ENCODE measurements around the gene NRCAM. TPM values are rescaled to one million over a fixed set of nuclear protein-coding genes. Genes with fewer than 3 reads are reported as not detected.

The NRCAM gene
- total RNA-seq, 1 donor from 2014 or later, result 9.3 TPM

GRCh38 chr7:108112683-108113082 lies 343.6 kb downstream of the NRCAM start:
- DNase-seq (ENCODE audit: low read depth) (no peak), FAIRE-seq (no peak)
- H3K36me3 Mint-ChIP-seq (ENCODE audit: low read depth, unreplicated experiment), result no peaks in the 10 kb centered on the region
- TF ChIP-seq EZH2 (IDR thresholded peaks at IDR 0.05; ENCODE audit: insufficient read depth, low read length), result no peak
- TF ChIP-seq, protein P1, sequence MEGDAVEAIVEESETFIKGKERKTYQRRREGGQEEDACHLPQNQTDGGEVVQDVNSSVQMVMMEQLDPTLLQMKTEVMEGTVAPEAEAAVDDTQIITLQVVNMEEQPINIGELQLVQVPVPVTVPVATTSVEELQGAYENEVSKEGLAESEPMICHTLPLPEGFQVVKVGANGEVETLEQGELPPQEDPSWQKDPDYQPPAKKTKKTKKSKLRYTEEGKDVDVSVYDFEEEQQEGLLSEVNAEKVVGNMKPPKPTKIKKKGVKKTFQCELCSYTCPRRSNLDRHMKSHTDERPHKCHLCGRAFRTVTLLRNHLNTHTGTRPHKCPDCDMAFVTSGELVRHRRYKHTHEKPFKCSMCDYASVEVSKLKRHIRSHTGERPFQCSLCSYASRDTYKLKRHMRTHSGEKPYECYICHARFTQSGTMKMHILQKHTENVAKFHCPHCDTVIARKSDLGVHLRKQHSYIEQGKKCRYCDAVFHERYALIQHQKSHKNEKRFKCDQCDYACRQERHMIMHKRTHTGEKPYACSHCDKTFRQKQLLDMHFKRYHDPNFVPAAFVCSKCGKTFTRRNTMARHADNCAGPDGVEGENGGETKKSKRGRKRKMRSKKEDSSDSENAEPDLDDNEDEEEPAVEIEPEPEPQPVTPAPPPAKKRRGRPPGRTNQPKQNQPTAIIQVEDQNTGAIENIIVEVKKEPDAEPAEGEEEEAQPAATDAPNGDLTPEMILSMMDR (IDR thresholded peaks at IDR 0.05; ENCODE audit: insufficient read depth, low read depth, low read length), result no peak
- H3K27ac Mint-ChIP-seq (ENCODE audit: unreplicated experiment), result no peak overlapping the region
- Histone ChIP-seq H4K20me1 (ENCODE audit: insufficient read depth, low read length) (no peaks in the 10 kb centered on the region), H3K9ac (ENCODE audit: low read length) (no peak overlapping the region), H2AFZ (ENCODE audit: low read depth, low read length) (no peak overlapping the region), H3K36me3 (ENCODE audit: insufficient read depth, low read length) (no peaks in the 10 kb centered on the region), H3K27ac (ENCODE audit: low read depth, low read length) (no peak overlapping the region), H3K79me2 (ENCODE audit: insufficient read depth, low read length) (no peaks in the 10 kb centered on the region), H3K4me1 (ENCODE audit: insufficient read depth, low read length) (no peaks in the 10 kb centered on the region), H3K27me3 (ENCODE audit: insufficient read depth, low read length) (no peaks in the 10 kb centered on the region), H3K4me2 (ENCODE audit: low read length) (no peak overlapping the region), H3K4me3 (ENCODE audit: insufficient read depth, low read depth, low read length) (no peak overlapping the region), H3K9me3 (ENCODE audit: insufficient read depth, low read depth, low read length) (no peaks in the 10 kb centered on the region)
- H3K4me3 Mint-ChIP-seq (ENCODE audit: unreplicated experiment), result no peak overlapping the region
- H3K4me1 Mint-ChIP-seq (ENCODE audit: low read depth, unreplicated experiment), result no peaks in the 10 kb centered on the region
- no peaks in the 10 kb centered on the region for H3K9me3 Mint-ChIP-seq (ENCODE audit: unreplicated experiment)
- H3K27me3 Mint-ChIP-seq (ENCODE audit: low read depth, unreplicated experiment), result peaks cover 3% of the 10 kb centered on the region

- no peak overlapping the region for H3K4me2 ChIP-seq (ENCODE audit: low read length)
- Mint-ChIP-seq H3K4me1 (ENCODE audit: low read depth, unreplicated experiment) (no peaks in the 10 kb centered on the region), H3K9me3 (ENCODE audit: unreplicated experiment) (no peaks in the 10 kb centered on the region), H3K27ac (ENCODE audit: unreplicated experiment) (no peak overlapping the region), H3K36me3 (ENCODE audit: low read depth, unreplicated experiment) (no peaks in the 10 kb centered on the region), H3K27me3 (ENCODE audit: low read depth, unreplicated experiment) (peaks cover 3% of the 10 kb centered on the region), H3K4me3 (ENCODE audit: unreplicated experiment) (no peak overlapping the region)
- no peaks in the 10 kb centered on the region for H3K9me3 ChIP-seq (ENCODE audit: insufficient read depth, low read depth, low read length)
- H3K36me3 ChIP-seq (ENCODE audit: insufficient read depth, low read length), result no peaks in the 10 kb centered on the region
- no peaks in the 10 kb centered on the region for H3K79me2 ChIP-seq (ENCODE audit: insufficient read depth, low read length)
- no peak overlapping the region for H3K4me3 ChIP-seq (ENCODE audit: insufficient read depth, low read depth, low read length)
- H3K27ac ChIP-seq (ENCODE audit: low read depth, low read length), result no peak overlapping the region
- no peak overlapping the region for H3K9ac ChIP-seq (ENCODE audit: low read length)
- FAIRE-seq (no peak), DNase-seq (ENCODE audit: low read depth) (no peak)
- no peaks in the 10 kb centered on the region for H3K27me3 ChIP-seq (ENCODE audit: insufficient read depth, low read length)
- TF ChIP-seq, protein P1 (IDR thresholded peaks at IDR 0.05; ENCODE audit: insufficient read depth, low read depth, low read length), result peak; percentile 32
- TF ChIP-seq EZH2 (IDR thresholded peaks at IDR 0.05; ENCODE audit: insufficient read depth, low read length), result no peak
- no peaks in the 10 kb centered on the region for H4K20me1 ChIP-seq (ENCODE audit: insufficient read depth, low read length)
- H2AFZ ChIP-seq (ENCODE audit: low read depth, low read length), result no peak overlapping the region
- H3K4me1 ChIP-seq (ENCODE audit: insufficient read depth, low read length), result no peaks in the 10 kb centered on the region
Measured at GRCh38 chr7:108109221-108109908, 346.9 kb downstream of the NRCAM start.

DNA sequence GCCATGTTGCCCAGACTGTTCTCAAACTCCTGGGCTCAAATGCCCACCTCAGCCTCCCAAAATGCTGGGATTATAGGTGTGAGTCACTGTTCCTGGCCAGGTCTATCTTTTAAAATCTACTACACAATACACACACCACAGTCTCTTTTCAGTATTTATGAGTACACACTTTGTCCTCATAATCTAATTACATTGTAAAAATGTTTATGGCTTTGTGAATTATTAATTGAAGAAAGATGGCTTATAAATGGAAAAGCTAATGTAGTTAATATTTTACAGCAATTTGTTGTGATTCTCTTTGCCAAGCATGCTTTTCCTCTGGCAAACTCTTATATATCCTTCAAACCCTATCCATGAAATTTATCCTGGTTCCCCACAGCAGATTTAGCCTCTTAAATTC lies 348.1 kb downstream of the NRCAM start:
- H2AFZ ChIP-seq (ENCODE audit: low read depth, low read length), result no peak overlapping the region
- H3K79me2 ChIP-seq (ENCODE audit: insufficient read depth, low read length), result no peaks in the 10 kb centered on the region
- FAIRE-seq, result no peak
- no peak overlapping the region for H3K4me3 ChIP-seq (ENCODE audit: insufficient read depth, low read depth, low read length)
- Mint-ChIP-seq H3K9me3 (ENCODE audit: unreplicated experiment) (no peaks in the 10 kb centered on the region), H3K4me3 (ENCODE audit: unreplicated experiment) (no peak overlapping the region), H3K27ac (ENCODE audit: unreplicated experiment) (no peak overlapping the region), H3K36me3 (ENCODE audit: low read depth, unreplicated experiment) (no peaks in the 10 kb centered on the region), H3K27me3 (ENCODE audit: low read depth, unreplicated experiment) (peaks cover 3% of the 10 kb centered on the region), H3K4me1 (ENCODE audit: low read depth, unreplicated experiment) (no peaks in the 10 kb centered on the region)
- H3K4me2 ChIP-seq (ENCODE audit: low read length), result no peak overlapping the region
- TF ChIP-seq, protein P1 (IDR thresholded peaks at IDR 0.05; ENCODE audit: insufficient read depth, low read depth, low read length), result no peak
- no peak for TF ChIP-seq EZH2 (IDR thresholded peaks at IDR 0.05; ENCODE audit: insufficient read depth, low read length)
- H3K27ac ChIP-seq (ENCODE audit: low read depth, low read length), result no peak overlapping the region
- DNase-seq (ENCODE audit: low read depth), result no peak
- no peak overlapping the region for H3K9ac ChIP-seq (ENCODE audit: low read length)
- H3K9me3 ChIP-seq (ENCODE audit: insufficient read depth, low read depth, low read length), result no peaks in the 10 kb centered on the region
- no peaks in the 10 kb centered on the region for H4K20me1 ChIP-seq (ENCODE audit: insufficient read depth, low read length)
- no peaks in the 10 kb centered on the region for H3K36me3 ChIP-seq (ENCODE audit: insufficient read depth, low read length)
- no peaks in the 10 kb centered on the region for H3K4me1 ChIP-seq (ENCODE audit: insufficient read depth, low read length)
- no peaks in the 10 kb centered on the region for H3K27me3 ChIP-seq (ENCODE audit: insufficient read depth, low read length)
